Measurements from ENCODE around the gene SRCIN1.
A peak's percentile ranks its signal among the peaks of the same experiment; 100 is the strongest.
"Not testable (repeated sequence)": the region's sequence is repeated elsewhere in the genome, so short reads cannot be mapped to it uniquely, and the experiment has no call there.

SRCIN1 gene

GRCh38 chr17:38544839-38545209, 60.9 kb downstream of the SRCIN1 start:
- DNase-seq (ENCODE audit: low spot score) = no peak

- no peak for DNase-seq (ENCODE audit: low spot score)
Observed at GRCh38 chr17:38544175-38544838, 61.4 kb downstream of the SRCIN1 start.

- no peak for DNase-seq (ENCODE audit: low spot score)
Observed at GRCh38 chr17:38543403-38544174, 62.2 kb downstream of the SRCIN1 start.

GRCh38 chr17:38542286-38542685, 63.5 kb downstream of the SRCIN1 start:
- DNase-seq (ENCODE audit: low spot score) = no peak

GRCh38 chr17:38541281-38541680, 64.5 kb downstream of the SRCIN1 start:
- DNase-seq (ENCODE audit: low spot score) = no peak

- DNase-seq (ENCODE audit: low spot score) = no peak
Observed at GRCh38 chr17:38540514-38541045, 65.2 kb downstream of the SRCIN1 start.

- no peak for DNase-seq (ENCODE audit: low spot score)
Observed at GRCh38 chr17:38539386-38539785, 66.4 kb downstream of the SRCIN1 start.

- no peak for DNase-seq (ENCODE audit: low spot score)
Observed at GRCh38 chr17:38538906-38539305, 66.8 kb downstream of the SRCIN1 start.

- DNase-seq (ENCODE audit: low spot score) = no peak
Observed at GRCh38 chr17:38536661-38537060, 69.1 kb downstream of the SRCIN1 start.

- DNase-seq (ENCODE audit: low spot score) = no peak
Observed at GRCh38 chr17:38535886-38536285, 69.9 kb downstream of the SRCIN1 start.

- no peak for DNase-seq (ENCODE audit: low spot score)
Observed at GRCh38 chr17:38534498-38534885, 71.3 kb downstream of the SRCIN1 start.

- no peak for DNase-seq (ENCODE audit: low spot score)
Observed at GRCh38 chr17:38533866-38534497, 71.8 kb downstream of the SRCIN1 start.

- DNase-seq (ENCODE audit: low spot score) = no peak
Observed at GRCh38 chr17:38533241-38533640, 72.5 kb downstream of the SRCIN1 start.

- no peak for DNase-seq (ENCODE audit: low spot score)
Observed at GRCh38 chr17:38532451-38532850, 73.3 kb downstream of the SRCIN1 start.

- DNase-seq (ENCODE audit: low spot score) = not testable (repeated sequence)
Observed at GRCh38 chr17:38531761-38532160, 74.0 kb downstream of the SRCIN1 start.

- not testable (repeated sequence) for DNase-seq (ENCODE audit: low spot score)
Observed at GRCh38 chr17:38530856-38531255, 74.9 kb downstream of the SRCIN1 start.

GRCh38 chr17:38528141-38528540, 77.6 kb downstream of the SRCIN1 start:
- DNase-seq (ENCODE audit: low spot score) = peak; percentile 69

GRCh38 chr17:38526526-38526925, 79.2 kb downstream of the SRCIN1 start:
- DNase-seq (ENCODE audit: low spot score) = not testable (repeated sequence)

GRCh38 chr17:38512473-38513058, 93.2 kb downstream of the SRCIN1 start:
- no peak for DNase-seq (ENCODE audit: low spot score)

- DNase-seq (ENCODE audit: low spot score) = no peak
Observed at GRCh38 chr17:38511150-38512108, 94.3 kb downstream of the SRCIN1 start.

All from SK-N-DZ (cell line).